Lower leg skin (tissue), 3 donors: Measurements from ENCODE around the gene LMNA.

Source experiments
- CTCF ChIP-seq, 3 donors: fragments of 450-650 bp; IDR thresholded peaks; one replicate each; pipeline ENCODE4 v1.5.1; 2016; ENCODE audit warnings: antibody characterized with exemption in 3 of 3, mild to moderate bottlenecking in 3 of 3, moderate library complexity in 2 of 3
- POLR2A ChIP-seq, 2 donors: fragments of 450-650 bp; IDR thresholded peaks; one replicate each; pipeline ENCODE4 v1.6.1; 2016 to 2017; ENCODE audit warnings: antibody characterized with exemption in 2 of 2, mild to moderate bottlenecking in 1 of 2, moderate library complexity in 1 of 2

- TF ChIP-seq CTCF (IDR thresholded peaks at IDR 0.05): no peak
- no peak for TF ChIP-seq POLR2A (IDR thresholded peaks at IDR 0.05)
Measured at GRCh38 chr1:156072251-156072650, 42.3 kb upstream of the LMNA start.
